Mammary epithelial cell (primary cell): ENCODE data around the gene PCNP.

ENCODE experiments used
- EZH2 ChIP-seq: IDR thresholded peaks from 2 replicates; pipeline ENCODE4 v1.6.1; 2012; ENCODE audit warnings: low read length, inconsistent platforms, borderline replicate concordance
- TF ChIP-seq, protein P1 (sequence below), 2 donors: IDR thresholded peaks in 1 of 2; conservative IDR thresholded peaks in 1 of 2; 2 replicates each; pipeline ENCODE4 v1.5.1; 2011 to 2012; ENCODE audit warnings: inconsistent platforms in 2 of 2, low read length in 2 of 2, mild to moderate bottlenecking in 2 of 2, control low read depth in 1 of 2, low read depth in 1 of 2; ENCODE audit not compliant: insufficient read depth in 1 of 2; ENCODE audit errors: extremely low read depth in 1 of 2

DNA sequence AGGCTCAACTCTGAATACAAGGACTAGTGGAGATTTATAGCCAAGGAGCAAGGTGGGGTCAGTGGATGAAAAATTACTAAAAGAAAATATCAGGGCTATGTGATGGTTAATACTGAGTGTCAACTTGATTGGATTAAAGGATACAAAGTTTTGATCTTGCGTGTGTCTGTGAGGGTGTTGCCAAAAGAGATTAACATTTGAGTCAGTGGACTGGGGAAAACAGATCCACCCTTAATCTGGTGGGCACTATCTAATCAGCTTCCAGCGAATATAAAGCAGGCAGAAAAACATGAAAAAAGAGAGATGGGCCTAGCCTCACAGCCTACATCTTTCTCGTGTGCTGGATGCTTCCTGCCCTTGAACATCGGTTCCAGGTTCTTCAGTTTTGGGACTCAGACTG is 46.5 kb upstream of the PCNP start:
- TF ChIP-seq EZH2: no peak
- TF ChIP-seq, protein P1, sequence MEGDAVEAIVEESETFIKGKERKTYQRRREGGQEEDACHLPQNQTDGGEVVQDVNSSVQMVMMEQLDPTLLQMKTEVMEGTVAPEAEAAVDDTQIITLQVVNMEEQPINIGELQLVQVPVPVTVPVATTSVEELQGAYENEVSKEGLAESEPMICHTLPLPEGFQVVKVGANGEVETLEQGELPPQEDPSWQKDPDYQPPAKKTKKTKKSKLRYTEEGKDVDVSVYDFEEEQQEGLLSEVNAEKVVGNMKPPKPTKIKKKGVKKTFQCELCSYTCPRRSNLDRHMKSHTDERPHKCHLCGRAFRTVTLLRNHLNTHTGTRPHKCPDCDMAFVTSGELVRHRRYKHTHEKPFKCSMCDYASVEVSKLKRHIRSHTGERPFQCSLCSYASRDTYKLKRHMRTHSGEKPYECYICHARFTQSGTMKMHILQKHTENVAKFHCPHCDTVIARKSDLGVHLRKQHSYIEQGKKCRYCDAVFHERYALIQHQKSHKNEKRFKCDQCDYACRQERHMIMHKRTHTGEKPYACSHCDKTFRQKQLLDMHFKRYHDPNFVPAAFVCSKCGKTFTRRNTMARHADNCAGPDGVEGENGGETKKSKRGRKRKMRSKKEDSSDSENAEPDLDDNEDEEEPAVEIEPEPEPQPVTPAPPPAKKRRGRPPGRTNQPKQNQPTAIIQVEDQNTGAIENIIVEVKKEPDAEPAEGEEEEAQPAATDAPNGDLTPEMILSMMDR (conservative IDR thresholded peaks at IDR 0.05 in 1 of 2, IDR thresholded peaks at IDR 0.05 in 1 of 2; ENCODE audit: extremely low read depth in 1 of 2, insufficient read depth in 1 of 2, low read depth in 1 of 2, low read length in 2 of 2): no peak
